GM12865 (cell line): ENCODE measurements around the gene ZMIZ1.

Source experiments
- DNase-seq: peaks from one replicate; pipeline ENCODE4 v3.0.0; 2010; ENCODE audit warnings: low read depth
- H3K4me3 ChIP-seq: 2 replicates; pipeline ENCODE4 v1.5.1; 2011; ENCODE audit warnings: mild to moderate bottlenecking, low read depth, low read length, control low read depth
- TF ChIP-seq, protein P1 (sequence below): IDR thresholded peaks from 2 replicates; pipeline ENCODE4 v1.5.1; 2011; ENCODE audit warnings: low read length, control low read depth, low read depth, inconsistent platforms; ENCODE audit not compliant: insufficient read depth; ENCODE audit errors: missing control alignments

The ZMIZ1 gene

DNA sequence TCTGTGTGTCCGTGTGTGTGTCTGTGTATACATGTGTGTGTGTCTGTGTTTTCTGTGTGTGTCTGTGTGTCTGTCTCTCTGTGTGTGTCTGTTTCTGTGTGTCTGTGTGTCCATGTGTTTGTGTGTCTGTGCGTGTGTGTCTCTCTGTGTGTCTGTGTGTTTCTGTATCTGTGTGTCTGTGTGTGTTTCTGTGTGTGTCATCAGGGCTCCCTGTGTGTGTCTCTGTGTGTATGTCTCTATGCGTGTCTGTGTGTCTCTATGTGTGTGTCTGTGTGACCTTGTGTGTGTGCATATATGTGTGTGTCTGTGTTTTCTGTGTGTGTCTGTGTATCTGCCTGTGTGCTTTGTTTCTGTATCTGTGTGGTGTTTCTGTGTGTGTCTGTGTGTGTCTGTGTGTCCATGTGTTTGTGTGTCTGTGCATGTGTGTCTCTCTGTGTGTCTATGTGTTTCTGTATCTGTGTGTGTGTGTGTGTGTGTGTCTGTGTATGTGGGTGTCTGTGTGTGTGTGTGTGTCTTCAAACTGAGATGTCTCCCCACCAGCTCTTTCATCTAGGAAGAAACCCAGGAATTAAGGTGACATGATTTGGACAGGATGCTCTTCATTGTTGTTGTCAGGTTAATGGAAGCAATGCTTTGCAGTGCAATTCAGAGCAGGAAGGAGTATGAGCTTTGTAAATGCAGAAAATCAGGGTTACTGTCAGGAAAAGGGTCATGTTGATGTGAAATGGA is 257.8 kb downstream of the ZMIZ1 start:
- DNase-seq: no peak
- TF ChIP-seq, protein P1, sequence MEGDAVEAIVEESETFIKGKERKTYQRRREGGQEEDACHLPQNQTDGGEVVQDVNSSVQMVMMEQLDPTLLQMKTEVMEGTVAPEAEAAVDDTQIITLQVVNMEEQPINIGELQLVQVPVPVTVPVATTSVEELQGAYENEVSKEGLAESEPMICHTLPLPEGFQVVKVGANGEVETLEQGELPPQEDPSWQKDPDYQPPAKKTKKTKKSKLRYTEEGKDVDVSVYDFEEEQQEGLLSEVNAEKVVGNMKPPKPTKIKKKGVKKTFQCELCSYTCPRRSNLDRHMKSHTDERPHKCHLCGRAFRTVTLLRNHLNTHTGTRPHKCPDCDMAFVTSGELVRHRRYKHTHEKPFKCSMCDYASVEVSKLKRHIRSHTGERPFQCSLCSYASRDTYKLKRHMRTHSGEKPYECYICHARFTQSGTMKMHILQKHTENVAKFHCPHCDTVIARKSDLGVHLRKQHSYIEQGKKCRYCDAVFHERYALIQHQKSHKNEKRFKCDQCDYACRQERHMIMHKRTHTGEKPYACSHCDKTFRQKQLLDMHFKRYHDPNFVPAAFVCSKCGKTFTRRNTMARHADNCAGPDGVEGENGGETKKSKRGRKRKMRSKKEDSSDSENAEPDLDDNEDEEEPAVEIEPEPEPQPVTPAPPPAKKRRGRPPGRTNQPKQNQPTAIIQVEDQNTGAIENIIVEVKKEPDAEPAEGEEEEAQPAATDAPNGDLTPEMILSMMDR: no peak
- no peak overlapping the region for H3K4me3 ChIP-seq

DNA sequence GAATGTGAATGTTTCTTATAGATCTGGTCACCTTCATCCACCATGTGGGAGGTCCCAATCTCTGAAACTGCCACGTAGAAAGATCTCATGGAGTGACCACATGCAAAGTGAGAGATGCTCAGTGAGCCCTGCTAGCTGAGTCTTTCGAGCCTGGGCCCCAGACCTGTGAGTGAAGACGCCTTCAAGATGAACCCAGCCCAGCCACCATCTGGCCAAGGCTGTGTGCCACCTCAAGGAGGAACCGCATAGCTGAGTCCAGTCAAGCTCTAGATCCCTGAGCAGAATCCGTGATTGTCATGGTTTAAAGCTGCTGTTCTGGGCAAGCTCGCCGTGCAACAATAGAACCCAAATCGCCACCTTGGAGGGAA is 258.3 kb downstream of the ZMIZ1 start:
- DNase-seq: peak; percentile 75
- TF ChIP-seq, protein P1: no peak
- H3K4me3 ChIP-seq: no peak overlapping the region

DNA sequence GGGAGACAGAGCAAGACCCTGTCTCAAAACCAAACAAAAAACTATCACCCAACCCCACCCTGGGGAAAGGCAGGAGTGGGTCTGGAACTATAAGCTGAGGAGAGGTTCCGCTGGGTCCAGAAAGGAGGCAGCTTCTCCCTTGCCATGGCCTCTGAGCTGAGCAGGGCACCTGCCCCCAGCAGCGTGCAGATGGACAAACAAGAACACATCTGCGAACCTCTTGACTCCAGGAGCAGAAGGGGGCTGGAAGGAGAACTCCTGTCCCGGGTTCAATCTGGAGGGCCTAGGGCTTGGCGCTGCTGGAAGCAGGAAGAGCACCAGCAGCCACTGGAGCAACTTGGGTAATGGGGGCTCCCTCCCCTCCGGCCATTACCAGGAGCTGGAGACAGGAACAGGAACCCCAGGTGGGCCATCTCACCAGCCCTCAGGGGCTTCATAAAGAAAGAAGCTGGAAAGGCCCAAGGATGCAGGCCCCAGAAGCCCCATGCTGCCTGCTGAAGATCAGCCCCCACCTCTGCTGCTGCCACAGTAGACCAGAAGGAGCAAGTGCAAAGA is 259.5 kb downstream of the ZMIZ1 start:
- TF ChIP-seq, protein P1: no peak
- no peak for DNase-seq
- H3K4me3 ChIP-seq: no peak overlapping the region

DNA sequence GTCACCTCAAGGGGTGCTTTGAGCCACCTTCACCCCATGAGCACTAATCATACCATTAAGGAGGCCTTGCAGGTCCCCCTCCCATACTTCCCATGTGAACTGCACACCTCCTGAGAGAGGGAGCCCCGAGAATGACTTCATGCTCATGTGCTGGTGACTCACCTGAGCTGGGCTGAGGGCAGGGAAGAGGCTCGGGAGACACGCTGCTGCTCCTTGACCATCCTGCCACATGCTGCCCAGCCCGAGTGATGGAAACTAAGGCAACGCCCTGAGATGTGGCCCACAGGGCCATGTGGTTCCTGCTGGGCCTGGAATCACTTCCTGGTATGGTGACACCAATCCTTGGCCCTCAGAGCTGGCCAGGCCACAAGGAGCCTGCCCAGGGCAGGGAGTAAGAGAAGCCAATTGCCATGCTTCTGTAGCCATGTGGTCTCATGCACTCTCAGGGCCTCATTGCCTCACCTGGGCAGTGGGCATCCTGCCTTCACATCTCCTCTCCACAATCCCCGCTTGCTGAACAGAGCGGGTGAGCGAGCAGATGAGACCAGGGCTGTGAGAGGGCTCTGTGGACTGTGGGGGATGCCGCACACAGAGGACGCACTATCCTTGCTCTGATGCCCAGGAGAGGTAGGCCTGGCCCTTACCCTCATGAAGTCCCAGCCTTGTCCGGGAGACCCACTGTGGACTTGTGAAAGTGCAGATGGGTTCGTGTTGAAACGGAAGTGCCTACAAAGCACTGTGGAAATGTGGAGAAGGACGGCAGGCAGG is 260.2 kb downstream of the ZMIZ1 start:
- TF ChIP-seq, protein P1: no peak
- H3K4me3 ChIP-seq: no peak overlapping the region
- no peak for DNase-seq

DNA sequence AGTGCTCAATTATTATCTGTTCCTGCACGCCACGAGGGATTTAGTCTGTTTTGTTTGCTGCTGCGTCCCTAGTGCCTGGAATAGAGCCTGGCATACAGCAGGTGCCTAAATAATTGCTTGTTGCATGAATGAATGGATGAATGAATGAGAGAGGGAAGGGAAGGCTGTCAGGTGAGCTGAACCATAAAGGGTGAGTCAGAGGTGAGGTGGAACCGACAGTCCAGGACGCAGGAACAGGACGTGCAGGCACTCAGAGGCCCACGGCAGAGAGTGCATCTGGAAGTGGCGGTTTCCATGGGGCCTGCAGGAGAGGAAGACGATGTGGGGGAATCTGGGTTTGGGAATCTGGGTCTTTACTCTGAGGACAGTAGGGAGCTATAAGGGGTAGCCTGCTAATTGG is 260.8 kb downstream of the ZMIZ1 start:
- no peak overlapping the region for H3K4me3 ChIP-seq
- no peak for DNase-seq
- TF ChIP-seq, protein P1: no peak

DNA sequence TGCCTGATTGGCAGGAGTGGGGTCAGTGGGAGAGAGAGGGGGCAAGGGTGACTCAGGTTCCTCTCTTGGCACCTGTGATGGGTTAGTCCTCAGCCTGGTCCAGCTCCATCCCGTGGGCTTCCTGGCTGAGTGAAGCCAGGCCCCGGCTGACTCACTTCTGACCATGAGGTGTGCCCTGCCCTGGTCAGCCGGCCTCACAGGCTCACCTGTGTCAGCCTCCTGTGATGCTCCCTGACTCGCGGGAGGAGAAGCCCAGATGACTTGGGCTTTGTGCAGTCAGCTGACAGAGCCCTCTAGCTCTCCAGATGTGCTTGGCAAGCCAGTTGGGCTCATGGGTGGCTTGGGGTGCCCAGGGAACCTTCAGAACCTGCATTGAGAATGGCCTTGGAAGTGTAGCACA is 262.5 kb downstream of the ZMIZ1 start:
- TF ChIP-seq, protein P1: no peak
- DNase-seq: no peak
- H3K4me3 ChIP-seq: no peak overlapping the region
